ENCODE results near the gene GPC6. TPM values are rescaled to one million over a fixed set of nuclear protein-coding genes. Genes with fewer than 3 reads are reported as not detected.

GPC6 gene
- total and polyA plus RNA-seq, 2 experiments from 2014 or later, result 26.0 to 92.8 TPM

DNA sequence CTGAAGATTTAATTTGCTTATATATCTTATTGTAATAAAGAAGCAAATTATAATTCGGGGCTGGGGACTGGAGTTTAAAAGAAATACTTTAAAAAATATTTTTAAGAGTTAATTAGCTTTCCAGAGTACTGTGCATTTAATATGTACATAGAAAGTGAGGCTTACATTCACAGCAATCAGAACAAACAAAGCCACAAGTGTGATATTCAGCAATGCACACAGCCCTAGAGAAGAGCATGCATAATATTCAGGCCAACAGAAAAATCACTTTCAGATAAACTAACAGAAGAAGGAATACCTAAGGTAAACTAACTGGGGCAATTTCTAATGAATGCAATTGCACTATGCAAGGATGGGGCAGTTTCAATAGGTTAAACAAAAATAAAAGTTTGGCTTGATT is 241.8 kb downstream of the GPC6 start:
- 86% methylated on average over 1 of the region's 1 CpG for WGBS (ENCODE audit: low lambda C conversion rate, missing lambda C conversion rate)

DNA sequence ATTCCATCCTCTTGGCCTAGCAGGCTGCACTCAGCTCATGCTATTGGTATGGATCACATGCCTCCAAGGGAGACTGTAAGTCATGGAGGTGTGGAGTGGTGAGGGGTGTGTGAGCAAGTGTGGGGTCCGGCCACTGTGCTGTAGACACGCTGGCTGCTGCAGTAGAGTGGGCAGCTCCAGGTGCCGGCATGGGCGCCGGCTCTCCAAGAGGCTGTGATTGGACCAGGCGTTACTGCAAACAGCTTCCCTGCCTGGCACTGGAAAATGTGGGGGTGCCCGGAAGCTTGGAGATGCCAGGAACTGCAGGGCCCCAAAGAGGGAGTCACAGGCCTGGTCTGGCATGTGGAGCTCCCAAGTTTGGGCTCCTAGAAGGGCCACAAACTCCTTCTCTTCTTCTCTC is 245.7 kb downstream of the GPC6 start:
- no peak for DNase-seq (ENCODE audit: low spot score)
- TF ChIP-seq, protein P1, sequence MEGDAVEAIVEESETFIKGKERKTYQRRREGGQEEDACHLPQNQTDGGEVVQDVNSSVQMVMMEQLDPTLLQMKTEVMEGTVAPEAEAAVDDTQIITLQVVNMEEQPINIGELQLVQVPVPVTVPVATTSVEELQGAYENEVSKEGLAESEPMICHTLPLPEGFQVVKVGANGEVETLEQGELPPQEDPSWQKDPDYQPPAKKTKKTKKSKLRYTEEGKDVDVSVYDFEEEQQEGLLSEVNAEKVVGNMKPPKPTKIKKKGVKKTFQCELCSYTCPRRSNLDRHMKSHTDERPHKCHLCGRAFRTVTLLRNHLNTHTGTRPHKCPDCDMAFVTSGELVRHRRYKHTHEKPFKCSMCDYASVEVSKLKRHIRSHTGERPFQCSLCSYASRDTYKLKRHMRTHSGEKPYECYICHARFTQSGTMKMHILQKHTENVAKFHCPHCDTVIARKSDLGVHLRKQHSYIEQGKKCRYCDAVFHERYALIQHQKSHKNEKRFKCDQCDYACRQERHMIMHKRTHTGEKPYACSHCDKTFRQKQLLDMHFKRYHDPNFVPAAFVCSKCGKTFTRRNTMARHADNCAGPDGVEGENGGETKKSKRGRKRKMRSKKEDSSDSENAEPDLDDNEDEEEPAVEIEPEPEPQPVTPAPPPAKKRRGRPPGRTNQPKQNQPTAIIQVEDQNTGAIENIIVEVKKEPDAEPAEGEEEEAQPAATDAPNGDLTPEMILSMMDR (IDR thresholded peaks at IDR 0.05; ENCODE audit: poor library complexity), result no peak
- TF ChIP-seq EZH2 (IDR thresholded peaks at IDR 0.05; ENCODE audit: borderline replicate concordance) (no peak), EZH2phosphoT487 (IDR thresholded peaks at IDR 0.05; ENCODE audit: low read depth, severe bottlenecking, unreplicated experiment) (no peak)
- peaks cover 4% of the 10 kb centered on the region for H3K4me1 ChIP-seq (ENCODE audit: insufficient read depth)
- no peaks in the 10 kb centered on the region for H3K27me3 ChIP-seq
- no peak overlapping the region for H2AFZ ChIP-seq
- no peak overlapping the region for H3K4me3 ChIP-seq
- H3K27ac ChIP-seq, result no peak overlapping the region
- peaks cover 63% of the 10 kb centered on the region for H3K79me2 ChIP-seq
- 99% methylated on average over 7 of the region's 7 CpGs for WGBS (ENCODE audit: low lambda C conversion rate, missing lambda C conversion rate)
- no peaks in the 10 kb centered on the region for H3K9me2 ChIP-seq (replicated peaks; ENCODE audit: insufficient read depth)
- peaks cover 3% of the 10 kb centered on the region for H4K20me1 ChIP-seq (ENCODE audit: insufficient read depth, poor library complexity, severe bottlenecking)
- no peak overlapping the region for H3K4me2 ChIP-seq
- peaks cover 11% of the 10 kb centered on the region for H3K9me3 ChIP-seq (ENCODE audit: low read depth)
- H3K36me3 ChIP-seq (replicated peaks; ENCODE audit: insufficient read depth, low read depth), result no peaks in the 10 kb centered on the region

More for the DNA sequence above, 241.8 kb downstream of the GPC6 start:
- H3K4me1 ChIP-seq (ENCODE audit: insufficient read depth), result no peaks in the 10 kb centered on the region
- H3K4me2 ChIP-seq, result no peak overlapping the region
- no peak overlapping the region for H2AFZ ChIP-seq
- no peak overlapping the region for H3K27ac ChIP-seq
- peaks cover 64% of the 10 kb centered on the region for H3K79me2 ChIP-seq
- H3K9me2 ChIP-seq (replicated peaks; ENCODE audit: insufficient read depth), result no peaks in the 10 kb centered on the region
- DNase-seq (ENCODE audit: low spot score), result no peak
- TF ChIP-seq, protein P1 (IDR thresholded peaks at IDR 0.05; ENCODE audit: poor library complexity), result no peak
- TF ChIP-seq EZH2phosphoT487 (IDR thresholded peaks at IDR 0.05; ENCODE audit: low read depth, severe bottlenecking, unreplicated experiment) (no peak), EZH2 (IDR thresholded peaks at IDR 0.05; ENCODE audit: borderline replicate concordance) (no peak)
- H4K20me1 ChIP-seq (ENCODE audit: insufficient read depth, poor library complexity, severe bottlenecking), result no peaks in the 10 kb centered on the region
- H3K4me3 ChIP-seq, result no peak overlapping the region
- no peaks in the 10 kb centered on the region for H3K27me3 ChIP-seq
- H3K36me3 ChIP-seq (replicated peaks; ENCODE audit: insufficient read depth, low read depth), result no peaks in the 10 kb centered on the region
- H3K9me3 ChIP-seq (ENCODE audit: low read depth), result peaks cover 11% of the 10 kb centered on the region

DNA sequence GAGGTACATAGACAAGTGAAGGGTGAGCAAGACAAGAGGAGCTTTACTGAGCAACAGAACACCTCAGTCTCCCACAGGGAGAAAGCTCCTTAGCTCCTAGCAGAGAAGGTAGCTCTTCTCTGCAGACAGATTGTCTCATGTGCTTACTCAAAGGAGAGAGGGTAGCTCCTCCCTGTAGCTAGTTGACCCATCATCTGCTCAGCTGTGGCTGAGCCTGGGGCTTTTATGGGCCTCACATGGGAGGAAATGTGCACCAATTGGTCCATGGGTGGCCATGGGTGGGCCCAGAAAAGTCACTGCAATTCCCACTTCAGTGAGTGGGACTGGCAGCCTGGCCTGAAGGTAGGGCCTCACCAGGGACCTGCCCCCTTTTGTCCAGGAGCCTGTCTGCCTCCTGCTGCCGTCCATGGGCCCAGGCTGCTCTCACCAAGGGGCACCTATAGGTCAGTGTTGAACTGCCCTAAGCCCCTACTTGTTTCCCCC is 246.2 kb downstream of the GPC6 start:
- Histone ChIP-seq H3K27me3 (no peaks in the 10 kb centered on the region), H3K79me2 (peaks cover 67% of the 10 kb centered on the region), H4K20me1 (ENCODE audit: insufficient read depth, poor library complexity, severe bottlenecking) (peaks cover 5% of the 10 kb centered on the region), H3K27ac (no peak overlapping the region), H2AFZ (no peak overlapping the region), H3K4me3 (no peak overlapping the region), H3K4me1 (ENCODE audit: insufficient read depth) (peaks cover 4% of the 10 kb centered on the region), H3K9me2 (replicated peaks; ENCODE audit: insufficient read depth) (no peaks in the 10 kb centered on the region), H3K4me2 (no peak overlapping the region), H3K9me3 (ENCODE audit: low read depth) (peaks cover 11% of the 10 kb centered on the region), H3K36me3 (replicated peaks; ENCODE audit: insufficient read depth, low read depth) (no peaks in the 10 kb centered on the region)
- DNase-seq (ENCODE audit: low spot score), result no peak
- WGBS (ENCODE audit: low lambda C conversion rate, missing lambda C conversion rate), result 85% methylated on average over 1 of the region's 1 CpG
- TF ChIP-seq EZH2 (IDR thresholded peaks at IDR 0.05; ENCODE audit: borderline replicate concordance) (no peak), EZH2phosphoT487 (IDR thresholded peaks at IDR 0.05; ENCODE audit: low read depth, severe bottlenecking, unreplicated experiment) (no peak)
- TF ChIP-seq, protein P1 (IDR thresholded peaks at IDR 0.05; ENCODE audit: poor library complexity), result no peak
